Peyer's patch (tissue), 4 donors: Measurements from ENCODE around the gene FHL1. TPM values are rescaled to one million over a fixed set of nuclear protein-coding genes. Genes with fewer than 3 reads are reported as not detected.
"Not testable (repeated sequence)": the region's sequence is repeated elsewhere in the genome, so short reads cannot be mapped to it uniquely, and the experiment has no call there.

Experiments
- DNase-seq, 3 donors: peaks; one replicate each; pipeline ENCODE4 v3.0.0-alpha.2; 2017 to 2019
- H3K27ac ChIP-seq, 4 donors: fragments of 200-600 bp; sonication (generic); one replicate each; pipeline ENCODE4 v1.5.1; 2016 to 2019
- H3K27me3 ChIP-seq, 2 donors: fragments of 200-600 bp; sonication (generic); one replicate each; pipeline ENCODE4 v1.5.1; 2019
- H3K36me3 ChIP-seq, 3 donors: fragments of 200-600 bp; sonication (generic); one replicate each; pipeline ENCODE4 v1.5.1; 2016 to 2019
- H3K4me1 ChIP-seq, 4 donors: fragments of 200-600 bp; sonication (generic); one replicate each; pipeline ENCODE4 v1.5.1; 2016 to 2019
- H3K4me3 ChIP-seq, 4 donors: fragments of 200-600 bp; sonication (generic); 1 replicate in 3 of 4; 2 replicates in 1 of 4; pipeline ENCODE4 v1.5.1; 2016 to 2019; ENCODE audit warnings: mild to moderate bottlenecking in 1 of 4
- H3K9me3 ChIP-seq, 4 donors: fragments of 200-600 bp; sonication (generic); one replicate each; pipeline ENCODE4 v1.5.1; 2016 to 2019; ENCODE audit warnings: mild to moderate bottlenecking in 1 of 4
- CTCF ChIP-seq, 6 experiments: fragments of 450-650 bp in 4 of 6; fragments of 200-600 bp in 2 of 6; sonication (generic) in 1 of 6; IDR thresholded peaks; one replicate each; pipeline ENCODE4 v1.5.1; 2017 to 2019; ENCODE audit warnings: antibody characterized with exemption in 6 of 6, mild to moderate bottlenecking in 3 of 6, moderate library complexity in 1 of 6
- POLR2A ChIP-seq, 2 donors: fragments of 450-650 bp; IDR thresholded peaks; one replicate each; pipeline ENCODE4 v1.5.1; 2017; ENCODE audit warnings: antibody characterized with exemption in 2 of 2, mild to moderate bottlenecking in 2 of 2, moderate library complexity in 2 of 2
- total RNA-seq, 4 donors: library from RNA; depleted of rRNA; stranded (reverse); fragments of >200 nt; gene quantifications; one replicate each; pipeline ENCODE4 v1.1.0, GENCODE V29; 2016

FHL1 gene
- total RNA-seq, 4 donors from 2014 or later, result 33.8 to 302 (median 120) TPM

GRCh38 chrX:136166221-136166855, 19.0 kb downstream of the FHL1 start:
- Histone ChIP-seq H3K27me3 (no peaks in the 10 kb centered on the region), H3K27ac (peak overlapping the region in 2 of 4 donors; percentile 73 to 83), H3K9me3 (no peaks in the 10 kb centered on the region), H3K4me3 (no peak overlapping the region), H3K4me1 (no peaks in the 10 kb centered on the region), H3K36me3 (no peaks in the 10 kb centered on the region)
- TF ChIP-seq POLR2A (IDR thresholded peaks at IDR 0.05), result no peak
- peak in 3 of 6 experiments; percentile 21 to 40 (median 27) for TF ChIP-seq CTCF (IDR thresholded peaks at IDR 0.05)
- no peak for DNase-seq

- not testable (repeated sequence) for H3K4me1 ChIP-seq, H3K4me3 ChIP-seq, H3K36me3 ChIP-seq, DNase-seq, H3K9me3 ChIP-seq, H3K27me3 ChIP-seq
- H3K27ac ChIP-seq, result peak overlapping the region in 3 of 4 donors; percentile 9 to 83 (median 73)
These were observed 20.7 kb downstream of the FHL1 start for GRCh38 chrX:136167989-136168388.

GRCh38 chrX:136168929-136169735, 21.8 kb downstream of the FHL1 start:
- Histone ChIP-seq H3K27ac (peak overlapping the region; percentile 25 to 83 (median 64)), H3K9me3 (no peaks in the 10 kb centered on the region), H3K27me3 (no peaks in the 10 kb centered on the region), H3K36me3 (no peaks in the 10 kb centered on the region), H3K4me3 (no peak overlapping the region), H3K4me1 (no peaks in the 10 kb centered on the region)
- TF ChIP-seq CTCF (IDR thresholded peaks at IDR 0.05) (no peak), POLR2A (IDR thresholded peaks at IDR 0.05) (no peak)
- peak in 1 of 3 donors; percentile 67 for DNase-seq

DNA sequence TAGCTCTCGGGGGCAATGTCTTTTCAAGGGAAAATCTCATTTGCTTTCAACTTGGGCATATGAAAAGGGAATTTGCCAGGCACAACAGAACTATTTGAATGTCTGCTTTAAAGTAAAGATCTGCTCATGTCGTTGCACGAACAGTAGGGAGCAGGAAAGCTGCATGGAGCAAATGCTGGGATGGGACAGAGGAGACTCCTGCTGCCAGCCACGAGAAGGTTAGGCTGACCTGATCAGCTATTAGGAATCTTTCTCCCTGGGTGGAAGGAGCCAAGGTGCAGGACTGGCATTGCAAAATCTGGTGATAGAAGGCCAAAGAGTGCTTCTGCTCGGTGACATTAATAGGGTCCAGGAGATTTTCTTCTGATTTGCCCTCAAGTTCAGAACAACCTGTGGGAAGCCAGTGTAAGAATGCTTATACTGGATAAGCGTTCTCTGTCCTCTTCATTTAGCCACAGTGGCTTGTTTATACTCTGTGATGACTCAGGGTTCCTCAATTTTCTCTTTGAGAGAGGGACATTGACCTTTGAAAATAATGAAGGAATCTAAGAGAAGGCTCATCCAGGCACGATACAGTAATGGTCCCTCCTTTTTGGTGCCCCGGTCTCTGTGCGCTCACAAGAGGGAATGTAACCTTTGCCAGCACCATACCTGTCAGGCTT, 22.9 kb downstream of the FHL1 start:
- no peak for DNase-seq
- TF ChIP-seq CTCF (IDR thresholded peaks at IDR 0.05) (peak in 3 of 6 experiments; percentile 34 to 49 (median 48)), POLR2A (IDR thresholded peaks at IDR 0.05) (no peak)
- H3K4me3 ChIP-seq, result no peak overlapping the region
- H3K36me3 ChIP-seq, result no peaks in the 10 kb centered on the region
- peak overlapping the region in 3 of 4 donors; percentile 55 to 80 (median 62) for H3K27ac ChIP-seq
- H3K4me1 ChIP-seq, result no peaks in the 10 kb centered on the region
- no peaks in the 10 kb centered on the region for H3K9me3 ChIP-seq
- no peaks in the 10 kb centered on the region for H3K27me3 ChIP-seq

DNA sequence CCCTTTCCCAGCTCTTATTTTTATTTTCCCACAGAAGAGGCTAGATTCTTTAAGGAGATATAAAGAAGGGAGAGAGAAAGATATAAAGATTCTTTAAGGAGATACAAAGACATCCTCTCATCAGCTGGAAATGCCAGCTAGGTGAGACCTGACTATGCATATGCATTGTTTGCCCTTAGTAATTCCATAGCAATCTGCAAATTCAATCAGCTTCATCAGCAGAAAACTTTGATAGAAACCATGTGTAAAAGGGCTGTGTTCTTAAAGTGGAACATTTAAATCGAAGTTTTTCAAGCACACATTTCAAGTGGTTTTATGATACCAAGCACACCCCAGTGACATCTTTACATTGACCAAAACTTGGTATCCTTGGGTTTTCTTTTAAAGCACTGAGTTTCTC, 24.1 kb downstream of the FHL1 start:
- peak overlapping the region in 1 of 4 donors; percentile 80 for H3K27ac ChIP-seq
- H3K4me1 ChIP-seq, result no peaks in the 10 kb centered on the region
- no peak for DNase-seq
- no peaks in the 10 kb centered on the region for H3K9me3 ChIP-seq
- H3K4me3 ChIP-seq, result no peak overlapping the region
- H3K36me3 ChIP-seq, result no peaks in the 10 kb centered on the region
- no peak for TF ChIP-seq CTCF (IDR thresholded peaks at IDR 0.05)
- no peak for TF ChIP-seq POLR2A (IDR thresholded peaks at IDR 0.05)
- H3K27me3 ChIP-seq, result no peaks in the 10 kb centered on the region

DNA sequence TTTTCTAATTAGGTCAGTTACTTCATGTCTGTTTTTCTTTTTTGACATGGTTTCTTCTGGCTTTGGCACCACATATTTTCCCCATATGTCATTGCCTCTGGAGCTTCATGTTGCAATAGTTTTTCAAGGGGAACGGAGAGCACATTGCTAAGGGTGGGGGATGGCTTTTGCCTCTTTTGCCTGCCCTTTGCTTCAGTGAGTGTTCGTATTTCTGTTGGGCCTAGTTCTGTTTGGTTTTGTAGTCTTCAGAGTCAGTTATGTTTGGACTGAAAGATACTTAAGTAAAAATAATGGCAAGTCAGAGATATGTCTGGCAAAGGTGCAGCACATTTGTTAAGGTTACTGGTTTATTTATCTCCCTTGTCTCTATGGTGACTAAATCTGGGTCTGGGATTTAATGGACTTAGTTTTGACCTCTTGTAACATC, 29.1 kb downstream of the FHL1 start:
- no peaks in the 10 kb centered on the region for H3K4me1 ChIP-seq
- no peaks in the 10 kb centered on the region for H3K27me3 ChIP-seq
- no peak overlapping the region for H3K4me3 ChIP-seq
- no peaks in the 10 kb centered on the region for H3K9me3 ChIP-seq
- peak overlapping the region in 2 of 4 donors; percentile 10 to 80 for H3K27ac ChIP-seq
- no peak for DNase-seq
- TF ChIP-seq POLR2A (IDR thresholded peaks at IDR 0.05), result no peak
- TF ChIP-seq CTCF (IDR thresholded peaks at IDR 0.05), result no peak
- no peaks in the 10 kb centered on the region for H3K36me3 ChIP-seq
